Measurements from ENCODE around the gene C17orf114.

Gene C17orf114

GRCh38 chr17:4772235-4772613 lies 29.9 kb downstream of the C17orf114 start:
- Mint-ChIP-seq H3K27ac (ENCODE audit: unreplicated experiment) (no peak overlapping the region), H3K36me3 (ENCODE audit: low read depth) (no peaks in the 10 kb centered on the region), H3K4me1 (no peaks in the 10 kb centered on the region), H3K4me3 (no peak overlapping the region), H3K27me3 (ENCODE audit: low read depth) (peaks cover 18% of the 10 kb centered on the region), H3K9me3 (no peaks in the 10 kb centered on the region)
- DNase-seq (ENCODE audit: low read depth, low spot score) = no peak
- TF ChIP-seq, protein P1, sequence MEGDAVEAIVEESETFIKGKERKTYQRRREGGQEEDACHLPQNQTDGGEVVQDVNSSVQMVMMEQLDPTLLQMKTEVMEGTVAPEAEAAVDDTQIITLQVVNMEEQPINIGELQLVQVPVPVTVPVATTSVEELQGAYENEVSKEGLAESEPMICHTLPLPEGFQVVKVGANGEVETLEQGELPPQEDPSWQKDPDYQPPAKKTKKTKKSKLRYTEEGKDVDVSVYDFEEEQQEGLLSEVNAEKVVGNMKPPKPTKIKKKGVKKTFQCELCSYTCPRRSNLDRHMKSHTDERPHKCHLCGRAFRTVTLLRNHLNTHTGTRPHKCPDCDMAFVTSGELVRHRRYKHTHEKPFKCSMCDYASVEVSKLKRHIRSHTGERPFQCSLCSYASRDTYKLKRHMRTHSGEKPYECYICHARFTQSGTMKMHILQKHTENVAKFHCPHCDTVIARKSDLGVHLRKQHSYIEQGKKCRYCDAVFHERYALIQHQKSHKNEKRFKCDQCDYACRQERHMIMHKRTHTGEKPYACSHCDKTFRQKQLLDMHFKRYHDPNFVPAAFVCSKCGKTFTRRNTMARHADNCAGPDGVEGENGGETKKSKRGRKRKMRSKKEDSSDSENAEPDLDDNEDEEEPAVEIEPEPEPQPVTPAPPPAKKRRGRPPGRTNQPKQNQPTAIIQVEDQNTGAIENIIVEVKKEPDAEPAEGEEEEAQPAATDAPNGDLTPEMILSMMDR (conservative IDR thresholded peaks at IDR 0.05) = no peak

DNA sequence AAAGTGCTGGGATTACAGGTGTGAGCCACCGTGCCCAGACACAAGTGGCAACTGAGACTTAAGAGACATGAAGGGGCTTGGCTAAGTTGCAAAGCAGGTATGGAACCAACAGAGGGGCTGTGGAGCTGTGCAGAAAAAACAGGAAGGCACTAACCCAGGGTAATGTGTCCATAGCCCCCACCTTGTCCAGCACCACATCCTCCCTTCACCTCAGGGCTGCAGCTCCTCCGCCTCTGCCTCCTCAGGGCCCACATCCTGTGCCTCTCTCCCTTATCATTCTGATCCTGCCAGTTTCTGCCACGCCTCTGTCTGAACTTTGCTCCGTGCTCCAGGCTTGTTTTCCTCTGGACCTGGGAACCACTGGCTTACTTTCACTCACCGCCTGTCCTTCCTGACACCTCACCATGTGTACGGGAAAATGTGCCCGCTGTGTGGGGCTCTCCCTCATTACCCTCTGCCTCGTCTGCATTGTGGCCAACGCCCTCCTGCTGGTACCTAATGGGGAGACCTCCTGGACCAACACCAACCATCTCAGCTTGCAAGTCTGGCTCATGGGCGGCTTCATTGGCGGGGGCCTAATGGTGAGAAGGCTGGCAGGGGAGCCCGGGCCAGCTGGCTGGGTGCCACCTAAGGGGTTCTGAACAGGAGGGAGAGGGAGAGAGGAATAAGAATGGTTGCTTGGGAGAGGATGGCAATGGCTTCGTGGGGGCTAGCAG lies 30.5 kb downstream of the C17orf114 start, which contains the start of gene TM4SF5:
Gene TM4SF5 (plus strand): TSS at position 368 of the 716 bp plus-strand sequence. CDS start 37 bp downstream, at position 405.
- H3K27ac Mint-ChIP-seq (ENCODE audit: unreplicated experiment) = no peak within 1 kb of the TSS
- H3K36me3 Mint-ChIP-seq (ENCODE audit: low read depth) = no peaks in the 10 kb centered on the region
- H3K4me1 Mint-ChIP-seq = no peaks in the 10 kb centered on the region

GRCh38 chr17:4769628-4770027 lies 32.5 kb downstream of the C17orf114 start:
- TF ChIP-seq, protein P1 (conservative IDR thresholded peaks at IDR 0.05) = no peak
- H3K36me3 Mint-ChIP-seq (ENCODE audit: low read depth) = no peaks in the 10 kb centered on the region
- H3K4me1 Mint-ChIP-seq = no peaks in the 10 kb centered on the region
- no peak overlapping the region for H3K27ac Mint-ChIP-seq (ENCODE audit: unreplicated experiment)
- no peak for DNase-seq (ENCODE audit: low read depth, low spot score)
- H3K9me3 Mint-ChIP-seq = no peaks in the 10 kb centered on the region
- peaks cover 19% of the 10 kb centered on the region for H3K27me3 Mint-ChIP-seq (ENCODE audit: low read depth)
- H3K4me3 Mint-ChIP-seq = no peak overlapping the region

More for the DNA sequence above, 30.5 kb downstream of the C17orf114 start, which contains the start of gene TM4SF5:
- Mint-ChIP-seq H3K4me3 (no peak within 1 kb of the TSS), H3K9me3 (no peaks in the 10 kb centered on the region), H3K27me3 (ENCODE audit: low read depth) (peaks cover 18% of the 10 kb centered on the region)
- TF ChIP-seq, protein P1 (conservative IDR thresholded peaks at IDR 0.05) = no peak
- no peak for DNase-seq (ENCODE audit: low read depth, low spot score)

GRCh38 chr17:4768298-4768697 lies 33.8 kb downstream of the C17orf114 start:
- peaks cover 18% of the 10 kb centered on the region for H3K27me3 Mint-ChIP-seq (ENCODE audit: low read depth)
- no peaks in the 10 kb centered on the region for H3K9me3 Mint-ChIP-seq
- TF ChIP-seq, protein P1 (conservative IDR thresholded peaks at IDR 0.05) = no peak
- no peaks in the 10 kb centered on the region for H3K36me3 Mint-ChIP-seq (ENCODE audit: low read depth)
- DNase-seq (ENCODE audit: low read depth, low spot score) = no peak
- no peak overlapping the region for H3K27ac Mint-ChIP-seq (ENCODE audit: unreplicated experiment)
- H3K4me3 Mint-ChIP-seq = no peak overlapping the region
- no peaks in the 10 kb centered on the region for H3K4me1 Mint-ChIP-seq

GRCh38 chr17:4766723-4767122 lies 35.4 kb downstream of the C17orf114 start:
- Mint-ChIP-seq H3K27me3 (ENCODE audit: low read depth) (peaks cover 11% of the 10 kb centered on the region), H3K4me1 (no peaks in the 10 kb centered on the region), H3K27ac (ENCODE audit: unreplicated experiment) (no peak overlapping the region), H3K4me3 (no peak overlapping the region), H3K9me3 (no peaks in the 10 kb centered on the region), H3K36me3 (ENCODE audit: low read depth) (no peaks in the 10 kb centered on the region)
- no peak for DNase-seq (ENCODE audit: low read depth, low spot score)
- TF ChIP-seq, protein P1 (conservative IDR thresholded peaks at IDR 0.05) = no peak
